ENCODE data around the gene CAV2.
A peak's percentile ranks its signal among the peaks of the same experiment; 100 is the strongest.

CAV2 gene

DNA sequence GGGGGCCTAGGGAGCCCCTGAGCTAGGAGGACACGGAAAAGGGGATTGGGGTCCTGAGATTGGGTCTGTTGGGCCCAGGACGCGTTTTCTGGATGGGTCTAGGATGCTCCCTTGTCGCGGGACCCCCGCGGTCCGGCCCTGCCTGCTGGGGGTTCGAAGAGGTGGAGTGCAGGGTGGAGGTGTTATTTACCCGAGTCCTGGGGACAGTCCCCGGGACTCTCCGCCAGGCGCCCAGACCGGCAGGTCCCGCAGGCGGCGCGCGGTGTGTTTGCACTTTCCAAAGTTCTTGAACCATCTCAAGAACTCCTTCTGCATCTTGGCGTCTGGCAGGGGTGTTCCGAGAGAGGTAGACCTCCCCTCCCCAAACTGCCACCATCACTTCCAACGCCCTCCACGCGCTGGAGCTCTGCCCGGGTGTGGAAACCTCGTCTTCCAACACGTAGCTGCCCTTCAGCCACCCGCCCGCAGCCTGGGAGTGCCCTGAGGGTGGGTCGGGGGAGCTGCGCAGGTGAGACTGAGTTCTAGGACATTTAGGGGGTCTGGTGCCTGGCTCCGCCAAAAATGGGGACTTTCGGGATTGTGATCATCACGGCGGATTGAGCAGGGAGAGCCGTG is 25.9 kb downstream of the CAV2 start:
- DNase-seq, result no peak

DNA sequence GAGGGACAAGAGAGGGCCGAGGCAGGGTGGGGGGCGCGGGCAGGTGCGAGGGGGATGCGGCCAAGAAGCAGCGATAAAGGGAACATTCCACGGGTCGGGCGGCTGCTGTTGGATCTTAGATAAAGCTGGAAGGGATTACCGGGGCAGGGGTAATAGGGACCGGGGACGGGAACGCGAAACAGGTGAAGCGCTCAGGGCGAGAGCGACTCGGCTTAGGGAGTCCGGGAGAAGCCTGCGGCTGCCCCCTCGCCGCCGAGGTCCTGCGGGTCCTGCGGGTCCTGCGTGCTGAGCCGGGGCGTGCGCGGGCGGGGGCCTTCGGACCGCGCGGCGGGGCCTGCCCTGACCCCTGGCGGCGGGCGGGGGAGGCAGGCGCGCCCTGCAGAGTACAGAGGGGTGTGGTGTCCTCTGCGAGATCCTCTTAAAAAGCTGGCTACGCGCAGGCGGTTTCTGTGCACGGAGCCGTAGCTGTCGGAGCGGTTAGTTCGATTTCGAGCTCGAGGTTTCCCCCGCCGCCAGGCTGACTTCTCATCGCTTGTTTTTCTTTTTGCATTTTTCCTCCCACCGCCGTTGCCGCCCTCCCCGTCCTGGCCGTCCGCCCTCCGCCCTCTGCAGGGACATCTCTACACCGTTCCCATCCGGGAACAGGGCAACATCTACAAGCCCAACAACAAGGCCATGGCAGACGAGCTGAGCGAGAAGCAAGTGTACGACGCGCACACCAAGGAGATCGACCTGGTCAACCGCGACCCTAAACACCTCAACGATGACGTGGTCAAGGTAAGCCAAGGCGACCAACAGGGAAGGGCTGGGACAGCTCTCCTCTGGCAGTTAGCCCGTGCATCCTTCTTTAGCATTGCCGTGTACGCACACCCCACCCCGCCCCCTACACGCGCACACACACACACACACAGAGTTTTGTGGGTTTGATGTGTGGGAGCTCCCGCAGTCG is 26.6 kb downstream of the CAV2 start:
- DNase-seq, result peak; percentile 63

DNA sequence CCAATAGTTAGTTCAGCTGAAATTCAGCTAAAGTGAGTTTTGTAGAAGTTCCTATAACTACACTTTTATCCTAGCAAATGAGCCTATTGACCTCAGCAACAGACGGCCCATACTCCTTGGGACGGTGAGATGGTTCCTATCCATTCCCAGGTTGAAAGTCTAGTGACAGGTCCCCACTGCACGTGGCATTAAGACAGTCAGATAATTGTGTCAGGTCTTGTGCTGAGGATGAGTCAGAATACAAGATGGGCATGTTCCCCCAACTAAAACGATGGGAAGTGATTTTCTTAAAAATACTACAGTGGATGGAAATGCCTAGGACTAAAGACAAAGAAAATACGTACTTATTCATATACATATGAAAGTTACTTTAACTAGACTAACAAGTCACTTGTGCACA is 27.4 kb downstream of the CAV2 start:
- DNase-seq, result no peak

DNA sequence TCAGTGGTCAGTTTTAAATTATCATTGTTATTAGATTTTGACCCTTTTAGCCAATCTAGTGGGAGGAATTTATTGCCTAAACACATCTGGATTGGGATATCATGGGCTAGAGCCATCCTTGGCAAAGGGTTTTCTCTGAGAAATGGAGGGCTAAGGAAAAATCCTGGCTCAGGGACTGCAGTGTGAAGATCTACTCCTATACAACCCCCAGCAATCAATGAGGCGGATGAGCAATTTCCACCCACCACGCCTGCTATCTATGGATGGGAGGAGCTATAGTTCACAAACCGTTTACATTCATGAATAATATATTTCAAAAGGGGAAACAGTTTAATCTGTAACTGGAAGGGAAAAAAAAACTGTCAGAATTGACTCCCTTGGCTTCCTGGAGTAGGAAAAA is 28.0 kb downstream of the CAV2 start:
- no peak for DNase-seq

DNA sequence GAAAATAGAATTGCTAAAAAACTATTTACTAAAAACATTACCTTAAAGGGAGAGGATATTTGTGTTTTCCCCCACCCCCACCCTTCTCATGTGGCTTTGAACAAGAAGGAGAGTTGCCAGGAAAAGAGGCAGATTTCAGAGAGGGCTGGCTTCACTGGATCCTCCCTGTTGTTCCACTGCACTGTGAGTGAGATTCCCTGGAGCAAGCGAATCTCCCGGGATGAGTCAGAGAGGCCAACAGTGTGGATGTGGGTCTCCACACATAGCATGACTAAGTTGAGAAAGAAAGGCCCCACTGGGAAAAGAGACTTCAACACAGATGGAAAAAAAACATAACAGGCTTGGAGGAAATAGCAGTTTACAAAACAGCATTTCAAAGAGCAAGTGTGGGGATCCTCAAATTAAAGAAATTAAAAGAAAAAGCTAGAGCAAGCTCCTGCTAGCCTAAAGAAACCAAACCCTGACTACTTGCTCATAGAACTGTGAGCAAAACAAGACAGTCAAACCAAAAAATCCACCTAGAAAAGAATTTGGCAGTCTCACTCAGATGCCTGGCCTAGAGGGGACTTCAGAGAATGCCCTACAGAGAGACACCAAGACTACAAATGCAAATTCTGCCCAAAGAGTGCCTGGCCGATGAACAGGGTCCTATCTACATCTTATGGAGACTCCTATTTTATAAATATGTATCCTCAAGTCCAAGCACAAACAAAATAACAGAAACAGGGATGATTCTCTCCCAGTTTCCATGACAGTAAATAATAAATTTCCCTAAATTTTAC is 28.7 kb downstream of the CAV2 start:
- peak; percentile 93 for DNase-seq

DNA sequence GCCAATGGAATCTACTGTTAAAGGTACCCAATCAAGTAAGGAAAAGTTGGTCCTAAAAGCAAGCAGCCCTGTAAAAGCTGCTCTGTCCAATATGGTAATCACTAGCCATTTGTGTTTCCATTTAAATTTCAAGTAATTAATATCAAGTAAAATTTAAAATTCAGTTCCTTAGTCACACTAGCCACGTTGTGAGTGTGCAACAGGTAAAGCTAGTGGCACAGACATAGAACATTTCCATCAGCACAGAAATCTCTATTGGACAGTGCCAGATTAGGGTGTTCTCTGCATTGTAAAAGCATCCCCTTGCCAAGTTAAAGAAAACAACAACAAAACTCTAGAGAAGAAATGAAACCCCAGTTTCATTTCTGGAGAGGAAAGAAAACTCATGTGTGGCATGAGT is 29.7 kb downstream of the CAV2 start:
- no peak for DNase-seq

DNA sequence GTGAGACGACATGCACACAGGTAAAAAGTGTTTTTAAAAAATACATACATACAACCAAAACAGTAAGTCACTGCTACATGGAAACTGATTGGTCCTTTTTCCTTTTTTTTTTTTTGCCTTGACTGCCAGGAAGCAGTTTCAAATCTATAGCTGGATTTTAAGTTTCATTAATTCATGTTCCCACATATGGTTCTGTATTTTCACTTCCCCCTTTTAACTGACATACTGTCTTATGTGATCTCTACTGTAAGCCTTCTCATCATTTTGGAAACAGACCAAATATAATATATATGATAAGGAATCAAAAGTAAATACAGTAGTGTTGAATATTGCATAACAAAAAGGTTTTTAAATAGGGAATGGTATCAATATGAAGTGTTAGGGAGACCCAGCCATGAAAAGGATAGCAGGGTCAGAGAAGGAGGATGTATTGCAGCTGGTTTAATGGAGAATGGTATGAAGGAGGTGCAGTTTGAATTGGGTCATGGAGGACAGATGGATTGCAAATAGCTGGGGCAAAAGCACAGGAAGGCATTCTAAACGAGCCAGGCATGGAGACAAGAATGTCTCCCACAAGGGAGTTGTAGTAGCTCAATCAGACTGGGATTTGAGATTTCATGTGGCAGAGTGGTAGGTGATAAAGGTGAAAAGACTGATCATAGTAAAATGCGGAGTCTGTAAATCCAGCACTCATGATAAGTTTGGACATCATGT is 30.7 kb downstream of the CAV2 start:
- no peak for DNase-seq

DNA sequence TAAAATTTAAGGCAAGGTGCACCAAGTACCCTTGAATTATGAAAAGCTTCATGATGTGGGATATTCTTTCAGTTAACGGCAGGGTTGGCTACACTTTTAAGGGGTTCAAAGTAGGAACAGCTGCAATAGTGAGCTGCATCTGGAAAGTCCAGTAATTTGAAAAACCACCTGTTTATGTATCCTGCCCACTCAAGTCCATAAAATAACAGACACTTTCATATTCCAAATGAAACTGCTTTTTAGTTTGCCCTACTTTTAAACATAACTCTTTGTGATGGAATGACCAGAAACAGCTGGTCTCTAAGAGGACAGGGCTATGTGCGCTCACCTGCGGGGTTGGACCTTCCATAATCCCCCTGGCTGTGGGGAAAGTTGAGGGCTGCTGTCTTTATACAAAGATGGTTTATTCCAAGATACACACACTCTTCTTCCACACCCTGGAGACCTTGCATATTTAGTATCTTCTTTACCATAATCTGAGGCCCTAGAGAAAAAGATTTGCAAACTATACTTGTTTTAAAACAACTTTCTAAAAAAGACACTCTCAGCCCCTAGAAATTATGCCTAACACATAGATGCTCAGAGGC is 32.7 kb downstream of the CAV2 start:
- no peak for DNase-seq

DNA sequence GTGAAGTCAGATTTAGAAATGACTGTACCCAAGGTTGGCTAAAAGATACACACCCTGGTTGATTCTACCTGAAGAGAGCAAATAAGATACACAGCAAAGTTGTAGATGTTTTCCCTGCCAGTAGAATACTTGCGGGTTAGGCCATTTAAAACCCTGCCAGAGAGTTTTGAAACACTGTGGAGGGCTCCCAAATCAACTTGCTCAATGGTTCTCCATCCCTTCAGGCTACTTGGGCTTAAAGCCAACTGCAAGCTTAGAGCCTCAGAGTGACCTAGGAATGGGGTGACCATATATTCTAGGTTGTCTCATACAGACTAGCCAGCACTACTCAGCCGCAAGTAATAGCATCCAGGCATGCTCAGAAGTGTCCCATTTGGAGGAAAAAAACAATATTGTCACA is 35.3 kb downstream of the CAV2 start:
- no peak for DNase-seq

DNA sequence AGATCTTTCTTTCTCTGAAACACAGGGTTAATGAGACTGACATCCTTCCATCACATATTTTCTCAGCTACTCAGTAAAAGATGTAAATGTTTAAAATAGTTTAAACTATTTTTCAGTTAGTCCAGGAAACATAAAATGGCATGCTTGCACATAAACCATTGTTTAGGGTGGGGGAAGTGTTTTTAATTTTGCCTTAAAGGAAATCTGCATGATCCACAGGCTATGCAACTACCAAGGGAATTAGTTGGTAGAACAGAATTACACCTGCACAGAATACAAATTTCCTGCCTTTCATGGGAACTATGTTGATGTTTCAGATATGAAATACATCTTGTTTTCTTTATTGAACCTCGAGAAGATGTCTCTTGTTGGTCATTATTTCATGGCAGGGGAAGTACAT is 35.9 kb downstream of the CAV2 start:
- DNase-seq, result no peak

DNA sequence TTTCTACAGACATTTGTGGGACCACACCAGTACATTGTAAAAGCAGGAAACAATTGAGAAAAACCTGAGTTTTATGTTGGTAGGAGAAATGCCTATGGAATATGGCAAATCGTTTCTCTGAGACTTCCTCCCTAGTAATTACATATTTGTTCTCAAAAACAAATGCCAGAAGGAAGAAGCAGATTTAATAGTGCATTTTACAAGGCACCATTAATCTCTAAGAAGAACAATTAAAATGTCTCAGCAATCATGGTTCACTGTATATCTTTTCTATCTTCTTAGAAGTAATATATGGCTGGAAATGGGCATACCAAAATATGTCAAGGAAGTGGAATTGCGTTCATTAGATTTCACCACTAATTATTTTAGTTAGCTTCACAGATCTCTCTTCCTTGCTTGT is 38.6 kb downstream of the CAV2 start:
- no peak for DNase-seq

DNA sequence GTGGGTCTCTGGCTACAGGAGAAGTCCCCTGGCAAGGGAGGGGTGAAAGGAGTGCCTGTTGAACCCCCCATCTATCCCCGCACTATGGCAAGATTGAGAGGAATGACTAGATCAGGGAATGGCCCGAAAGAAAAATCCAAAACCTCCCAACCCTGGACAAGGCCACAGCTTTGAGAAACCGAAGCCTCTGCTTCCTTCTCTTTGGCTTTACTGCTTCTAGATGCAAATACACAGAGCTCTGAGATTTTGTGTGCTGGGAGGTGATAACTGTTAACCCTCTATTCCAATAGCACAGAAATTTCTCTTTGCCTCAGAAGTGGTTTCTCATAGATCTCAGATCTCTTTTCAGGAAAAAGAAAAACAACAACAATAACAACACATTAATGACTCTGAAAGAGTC is 40.3 kb downstream of the CAV2 start:
- no peak for DNase-seq

DNA sequence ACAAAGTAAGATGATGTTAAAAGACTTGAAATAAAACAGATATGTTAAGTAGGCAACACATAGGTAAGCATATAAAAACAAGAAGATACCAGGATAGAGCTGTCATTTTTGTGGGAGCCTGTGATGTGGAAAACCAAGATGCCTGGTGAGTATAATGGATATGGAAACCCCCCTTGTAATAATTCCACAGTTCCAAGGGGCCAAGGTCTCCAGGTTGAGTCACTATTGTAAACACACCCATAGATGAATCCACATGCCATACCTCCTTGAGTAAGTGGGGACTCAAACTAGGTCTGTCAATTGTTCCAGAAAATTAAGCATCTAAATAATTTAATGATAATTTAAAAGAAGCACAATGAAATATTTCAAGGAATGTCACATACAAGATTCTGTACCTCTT is 41.2 kb downstream of the CAV2 start:
- DNase-seq, result peak; percentile 55

DNA sequence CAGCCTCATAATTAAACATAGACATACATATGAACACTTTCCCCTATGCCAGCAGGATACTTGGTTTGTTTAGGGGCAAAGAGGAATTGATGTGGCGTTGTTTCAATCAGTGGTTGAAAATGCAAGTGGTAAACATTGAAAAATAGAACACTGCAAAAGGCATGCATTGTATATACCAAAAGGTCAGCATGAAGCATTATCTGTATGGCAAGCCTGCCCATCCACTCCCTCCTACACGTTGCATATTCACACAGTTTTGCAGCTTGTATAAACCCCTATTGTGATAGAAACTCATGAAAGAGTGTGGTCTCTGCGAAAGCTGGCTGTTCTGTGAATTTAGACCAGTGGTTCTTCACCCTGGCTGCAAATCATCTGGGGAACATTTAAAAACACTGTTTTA is 42.4 kb downstream of the CAV2 start:
- no peak for DNase-seq

DNA sequence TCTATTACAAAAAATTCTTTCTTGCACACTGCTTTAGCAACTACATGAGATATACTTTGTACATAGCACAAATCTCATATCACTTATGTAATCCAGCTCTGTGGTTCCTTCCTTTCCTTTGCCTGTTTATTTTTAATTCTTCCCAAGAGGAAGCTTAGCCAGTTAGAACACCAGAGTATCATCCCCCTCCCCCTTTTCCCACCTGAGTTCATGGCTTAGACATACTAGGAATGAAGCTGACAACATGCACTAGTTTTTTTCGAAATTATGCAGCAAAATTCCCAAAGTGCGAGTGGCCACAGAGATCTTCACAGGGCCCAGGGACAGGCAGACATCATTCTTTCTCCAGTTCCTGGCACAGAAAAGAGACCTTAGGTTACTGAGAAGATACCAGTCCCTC is 43.1 kb downstream of the CAV2 start:
- peak; percentile 55 for DNase-seq

DNA sequence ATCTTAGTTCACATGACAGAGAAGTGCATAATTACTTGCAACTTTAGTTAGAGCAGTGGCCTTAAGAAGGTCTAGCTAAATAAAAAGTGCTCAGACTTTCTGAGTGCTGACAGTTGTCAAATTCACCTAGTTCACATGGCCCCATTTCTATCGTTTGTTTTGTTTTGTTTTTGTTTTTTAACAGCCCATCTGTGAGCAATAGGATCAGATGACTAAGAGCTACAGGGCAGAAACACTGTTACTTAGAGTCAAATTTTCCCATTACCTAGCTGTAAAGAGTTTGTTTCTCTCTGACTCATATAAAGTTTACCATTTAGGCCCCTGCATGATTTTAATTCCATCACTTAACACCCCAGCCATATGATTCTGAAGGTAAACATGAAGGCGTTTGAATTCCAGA is 44.1 kb downstream of the CAV2 start:
- peak; percentile 13 for DNase-seq

DNA sequence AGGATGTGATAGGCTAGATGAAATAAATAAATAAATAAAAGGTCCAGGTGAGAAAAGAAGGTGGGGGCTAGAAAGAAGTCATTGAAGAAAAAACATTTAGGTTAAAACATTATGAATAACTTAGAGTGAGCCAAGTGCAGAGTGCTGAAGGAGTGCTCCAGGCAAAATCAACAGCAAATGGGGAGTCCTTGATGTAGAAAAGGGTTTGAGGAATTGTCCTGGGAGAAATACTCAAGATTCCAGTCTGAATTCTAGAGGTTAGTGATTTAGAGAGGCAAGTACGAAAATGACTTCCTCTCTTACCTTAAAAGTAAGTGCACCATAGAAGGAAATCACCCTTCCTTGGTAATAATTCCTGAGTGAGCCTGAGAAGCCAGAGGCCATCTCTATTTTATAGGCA is 44.9 kb downstream of the CAV2 start:
- DNase-seq, result no peak

DNA sequence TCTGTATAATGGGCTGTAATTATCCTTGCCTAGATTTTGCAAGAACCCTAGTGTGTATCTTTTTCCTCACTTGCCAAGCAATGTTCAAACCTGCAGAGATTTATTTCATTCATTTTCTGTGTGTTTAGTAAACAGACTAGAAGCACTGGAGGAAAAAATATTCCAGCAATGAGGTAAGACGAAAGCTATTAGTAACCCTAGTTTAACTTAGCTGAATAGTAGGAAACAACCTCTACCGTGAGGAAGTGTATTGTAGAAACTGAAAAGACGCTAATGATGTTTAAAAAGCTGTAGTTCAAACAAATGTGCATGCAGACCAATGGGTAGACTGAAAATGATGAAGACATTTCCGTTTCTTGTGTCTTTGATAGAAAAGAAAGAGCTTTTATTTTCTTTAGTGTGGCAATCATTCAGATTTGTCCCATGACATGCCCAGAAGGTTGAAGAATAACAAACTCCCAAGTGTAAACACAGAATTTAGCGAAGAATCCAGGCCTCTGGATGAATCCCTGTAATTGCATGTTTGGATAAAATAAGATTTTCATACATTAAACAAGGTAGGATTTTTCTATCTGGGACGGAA is 46.0 kb downstream of the CAV2 start:
- DNase-seq, result no peak

DNA sequence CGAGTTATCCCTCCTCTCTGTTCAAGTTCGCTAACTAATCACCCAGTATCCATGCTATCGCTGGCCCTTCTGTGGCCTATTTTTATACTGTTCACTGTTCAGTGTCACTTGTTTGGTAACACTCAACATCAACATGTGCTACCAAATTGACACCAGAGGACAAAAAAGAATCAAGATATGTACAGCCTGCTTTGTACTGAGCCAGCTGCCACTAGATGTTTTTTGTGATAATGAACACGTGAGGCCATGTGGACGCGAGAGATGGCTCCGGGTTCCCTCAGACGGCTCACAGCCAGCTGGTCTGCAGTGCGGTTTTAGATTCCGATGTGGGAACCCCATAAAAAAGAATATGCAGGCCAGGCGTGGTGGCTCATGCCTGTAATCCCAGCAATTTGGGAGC is 46.5 kb downstream of the CAV2 start:
- no peak for DNase-seq

DNA sequence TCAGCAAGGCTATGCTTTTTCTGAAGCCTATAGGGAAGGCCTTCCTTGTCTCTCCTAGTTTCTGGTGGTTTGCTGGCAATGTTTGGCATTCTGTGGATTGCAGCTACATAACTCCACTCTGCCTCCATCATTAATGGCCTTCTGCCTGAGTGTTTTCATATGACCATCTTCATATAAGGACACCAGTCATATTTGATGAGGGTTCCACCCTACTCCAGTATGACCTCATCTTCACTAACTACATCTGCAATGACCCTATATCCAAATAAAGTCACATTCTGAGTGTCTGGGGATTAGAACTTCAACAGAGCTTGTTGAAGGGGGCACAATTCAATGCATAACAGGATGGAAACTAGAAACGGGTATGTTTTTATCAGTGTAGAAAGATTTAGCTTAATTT is 47.4 kb downstream of the CAV2 start:
- DNase-seq, result no peak

DNA sequence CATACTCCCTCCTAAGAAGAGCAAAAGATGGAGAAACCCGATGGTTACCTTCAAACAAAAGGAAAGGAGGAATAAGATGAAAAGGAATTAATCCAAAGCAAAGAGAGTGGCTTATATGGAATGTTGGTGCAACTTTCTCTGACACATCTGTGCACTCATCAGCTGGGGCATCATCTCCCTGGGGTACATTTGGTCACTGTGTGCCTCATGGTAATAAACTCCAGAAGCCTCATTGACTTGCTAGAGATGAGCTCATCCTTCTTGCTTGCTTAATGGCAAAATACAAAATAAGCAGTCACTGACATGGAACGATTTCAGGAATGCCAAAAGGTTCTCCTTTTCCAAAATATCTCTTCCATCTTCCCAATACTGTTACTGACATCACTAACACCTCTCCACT is 47.8 kb downstream of the CAV2 start:
- DNase-seq, result peak; percentile 52

DNA sequence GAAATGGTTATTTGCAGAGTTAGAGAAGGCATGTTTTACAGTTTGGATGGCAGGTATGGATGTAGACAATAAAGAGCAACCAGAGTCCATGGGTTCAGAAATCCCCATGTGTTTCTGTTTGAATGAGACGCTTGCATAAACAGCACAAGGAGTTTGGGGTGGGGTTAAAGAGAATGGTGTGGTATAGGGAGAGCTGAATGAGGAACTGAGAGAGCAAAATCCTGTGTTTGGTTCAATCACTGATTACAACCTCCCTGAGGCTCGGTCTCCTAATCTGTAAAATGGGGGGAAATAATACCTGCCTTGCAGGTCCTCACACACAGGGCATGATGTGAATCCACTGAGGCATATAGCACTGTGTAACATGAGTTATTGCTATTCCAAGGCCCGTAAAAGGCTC is 49.0 kb downstream of the CAV2 start:
- no peak for DNase-seq

Measured in kidney glomerular epithelial cell (primary cell).